ENCODE results near the gene NRDC.

NRDC gene

DNA sequence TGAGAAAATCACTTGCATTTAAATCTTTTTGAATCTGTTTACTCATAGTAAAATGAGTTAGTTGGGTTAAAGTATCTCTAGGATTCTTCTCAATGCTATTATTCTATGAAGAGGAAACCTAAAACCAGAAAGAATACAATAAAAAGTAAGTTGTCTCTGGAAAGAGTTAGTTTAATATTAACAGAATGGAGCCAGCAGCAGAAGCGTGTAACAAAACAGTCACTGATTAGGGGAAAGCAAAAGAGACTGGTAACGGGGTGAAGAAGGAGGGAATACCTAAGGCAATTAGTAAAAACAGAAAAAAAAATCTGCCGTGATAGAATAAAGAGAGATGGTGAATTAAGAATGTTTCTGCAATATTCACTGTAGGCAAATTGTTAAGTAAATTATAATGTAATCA lies 60.0 kb downstream of the NRDC start:
- H3K9me3 ChIP-seq (replicated peaks; ENCODE audit: insufficient read depth, low read length) = no peaks in the 10 kb centered on the region
- no peak overlapping the region for H3K4me2 ChIP-seq (ENCODE audit: low read depth, low read length)
- H3K27ac ChIP-seq (ENCODE audit: low read length) = no peak overlapping the region
- no peaks in the 10 kb centered on the region; the same call in 1 of the 2 replicates for H3K36me3 ChIP-seq (replicated peaks; ENCODE audit: insufficient read depth, low read length)
- no peaks in the 10 kb centered on the region for H3K27me3 ChIP-seq (replicated peaks; ENCODE audit: insufficient read depth, low read length)
- no peaks in the 10 kb centered on the region for H3K9me2 ChIP-seq (replicated peaks; ENCODE audit: insufficient read depth, low read length)
- no peak for TF ChIP-seq EZH2phosphoT487 (IDR thresholded peaks at IDR 0.05; ENCODE audit: low read length)
- TF ChIP-seq, protein P1, sequence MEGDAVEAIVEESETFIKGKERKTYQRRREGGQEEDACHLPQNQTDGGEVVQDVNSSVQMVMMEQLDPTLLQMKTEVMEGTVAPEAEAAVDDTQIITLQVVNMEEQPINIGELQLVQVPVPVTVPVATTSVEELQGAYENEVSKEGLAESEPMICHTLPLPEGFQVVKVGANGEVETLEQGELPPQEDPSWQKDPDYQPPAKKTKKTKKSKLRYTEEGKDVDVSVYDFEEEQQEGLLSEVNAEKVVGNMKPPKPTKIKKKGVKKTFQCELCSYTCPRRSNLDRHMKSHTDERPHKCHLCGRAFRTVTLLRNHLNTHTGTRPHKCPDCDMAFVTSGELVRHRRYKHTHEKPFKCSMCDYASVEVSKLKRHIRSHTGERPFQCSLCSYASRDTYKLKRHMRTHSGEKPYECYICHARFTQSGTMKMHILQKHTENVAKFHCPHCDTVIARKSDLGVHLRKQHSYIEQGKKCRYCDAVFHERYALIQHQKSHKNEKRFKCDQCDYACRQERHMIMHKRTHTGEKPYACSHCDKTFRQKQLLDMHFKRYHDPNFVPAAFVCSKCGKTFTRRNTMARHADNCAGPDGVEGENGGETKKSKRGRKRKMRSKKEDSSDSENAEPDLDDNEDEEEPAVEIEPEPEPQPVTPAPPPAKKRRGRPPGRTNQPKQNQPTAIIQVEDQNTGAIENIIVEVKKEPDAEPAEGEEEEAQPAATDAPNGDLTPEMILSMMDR (IDR thresholded peaks at IDR 0.05; ENCODE audit: low read length) = no peak
- TF ChIP-seq EZH2 (optimal IDR thresholded peaks at IDR 0.05; ENCODE audit: low read depth, low read length) = no peak
- DNase-seq = no peak
- no peak overlapping the region for H2AFZ ChIP-seq (ENCODE audit: low read length)
- H3K4me1 ChIP-seq (ENCODE audit: low read length) = no peaks in the 10 kb centered on the region
- no peaks in the 10 kb centered on the region for H3K79me2 ChIP-seq (ENCODE audit: low read length)
- H3K9ac ChIP-seq (ENCODE audit: low read length) = no peak overlapping the region
- no peak overlapping the region for H3K4me3 ChIP-seq (ENCODE audit: low read length)
- H4K20me1 ChIP-seq (ENCODE audit: insufficient read depth, low read length) = no peaks in the 10 kb centered on the region
- H3F3A ChIP-seq (ENCODE audit: insufficient read depth, low read length) = no peaks in the 10 kb centered on the region

DNA sequence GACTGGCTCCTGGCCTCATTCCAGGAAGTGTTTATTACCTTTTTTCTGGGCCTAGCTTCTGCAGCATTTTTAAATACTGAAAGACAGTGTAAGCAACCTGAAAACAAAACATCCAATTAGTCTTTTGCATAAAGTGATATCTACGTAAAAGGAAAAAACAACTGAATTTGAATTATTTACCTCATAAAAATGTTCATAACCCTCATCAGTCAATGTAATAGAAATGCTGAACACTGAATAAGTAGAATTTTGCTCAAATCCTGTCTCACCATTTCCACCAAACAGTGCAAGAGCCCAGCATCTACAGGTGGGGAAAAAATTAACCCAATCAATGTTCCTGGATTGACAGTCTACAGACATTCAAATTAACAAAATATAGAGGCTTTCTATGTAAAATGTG lies 64.0 kb downstream of the NRDC start:
- H3K4me2 ChIP-seq (ENCODE audit: low read depth, low read length) = no peak overlapping the region
- no peak overlapping the region for H3K4me3 ChIP-seq (ENCODE audit: low read length)
- DNase-seq = no peak
- H3F3A ChIP-seq (ENCODE audit: insufficient read depth, low read length) = no peaks in the 10 kb centered on the region
- H3K27me3 ChIP-seq (replicated peaks; ENCODE audit: insufficient read depth, low read length) = no peaks in the 10 kb centered on the region
- no peak overlapping the region for H3K9ac ChIP-seq (ENCODE audit: low read length)
- no peaks in the 10 kb centered on the region for H3K9me3 ChIP-seq (replicated peaks; ENCODE audit: insufficient read depth, low read length)
- no peaks in the 10 kb centered on the region for H3K36me3 ChIP-seq (replicated peaks; ENCODE audit: insufficient read depth, low read length)
- no peak overlapping the region for H3K27ac ChIP-seq (ENCODE audit: low read length)
- H2AFZ ChIP-seq (ENCODE audit: low read length) = no peak overlapping the region
- H3K79me2 ChIP-seq (ENCODE audit: low read length) = no peaks in the 10 kb centered on the region
- H3K9me2 ChIP-seq (replicated peaks; ENCODE audit: insufficient read depth, low read length) = no peaks in the 10 kb centered on the region
- H4K20me1 ChIP-seq (ENCODE audit: insufficient read depth, low read length) = no peaks in the 10 kb centered on the region
- no peak for TF ChIP-seq EZH2 (optimal IDR thresholded peaks at IDR 0.05; ENCODE audit: low read depth, low read length)
- TF ChIP-seq, protein P1 (IDR thresholded peaks at IDR 0.05; ENCODE audit: low read length) = no peak
- TF ChIP-seq EZH2phosphoT487 (IDR thresholded peaks at IDR 0.05; ENCODE audit: low read length) = no peak
- no peaks in the 10 kb centered on the region for H3K4me1 ChIP-seq (ENCODE audit: low read length)

GRCh38 chr1:51799372-51799771 lies 79.2 kb downstream of the NRDC start:
- Histone ChIP-seq H3K27me3 (replicated peaks; ENCODE audit: insufficient read depth, low read length) (no peaks in the 10 kb centered on the region), H3K27ac (ENCODE audit: low read length) (no peak overlapping the region), H4K20me1 (ENCODE audit: insufficient read depth, low read length) (no peaks in the 10 kb centered on the region), H3K4me3 (ENCODE audit: low read length) (no peak overlapping the region), H3K4me2 (ENCODE audit: low read depth, low read length) (no peak overlapping the region), H3K9ac (ENCODE audit: low read length) (no peak overlapping the region), H3K4me1 (ENCODE audit: low read length) (peaks cover 7% of the 10 kb centered on the region), H3K36me3 (replicated peaks; ENCODE audit: insufficient read depth, low read length) (no peaks in the 10 kb centered on the region), H3K9me2 (replicated peaks; ENCODE audit: insufficient read depth, low read length) (no peaks in the 10 kb centered on the region), H2AFZ (ENCODE audit: low read length) (no peak overlapping the region), H3F3A (ENCODE audit: insufficient read depth, low read length) (peaks cover 8% of the 10 kb centered on the region; the same call in 1 of the 2 replicates), H3K9me3 (replicated peaks; ENCODE audit: insufficient read depth, low read length) (no peaks in the 10 kb centered on the region), H3K79me2 (ENCODE audit: low read length) (no peaks in the 10 kb centered on the region)
- DNase-seq = no peak
- TF ChIP-seq, protein P1 (IDR thresholded peaks at IDR 0.05; ENCODE audit: low read length) = no peak
- TF ChIP-seq EZH2phosphoT487 (IDR thresholded peaks at IDR 0.05; ENCODE audit: low read length) (no peak), EZH2 (optimal IDR thresholded peaks at IDR 0.05; ENCODE audit: low read depth, low read length) (no peak)
